AG10803 (cell line): ENCODE data around the gene NPFFR1.
A peak's percentile ranks its signal among the peaks of the same experiment; 100 is the strongest.
"Not testable (repeated sequence)": the region's sequence is repeated elsewhere in the genome, so short reads cannot be mapped to it uniquely, and the experiment has no call there.

ENCODE experiments used
- DNase-seq: peaks from one replicate; pipeline ENCODE4 v3.0.0; 2010; ENCODE audit warnings: low read depth
- H3K4me3 ChIP-seq: 2 replicates; pipeline ENCODE4 v1.5.1; 2011; ENCODE audit warnings: mild to moderate bottlenecking, low read length, control low read depth
- CTCF ChIP-seq: conservative IDR thresholded peaks from 2 replicates; pipeline ENCODE4 v1.5.1; 2011; ENCODE audit warnings: mild to moderate bottlenecking, low read length, control low read depth, inconsistent platforms

Gene NPFFR1

GRCh38 chr10:70227548-70228320 lies 56.1 kb downstream of the NPFFR1 start:
- TF ChIP-seq CTCF, result no peak
- DNase-seq, result no peak
- no peak overlapping the region for H3K4me3 ChIP-seq

DNA sequence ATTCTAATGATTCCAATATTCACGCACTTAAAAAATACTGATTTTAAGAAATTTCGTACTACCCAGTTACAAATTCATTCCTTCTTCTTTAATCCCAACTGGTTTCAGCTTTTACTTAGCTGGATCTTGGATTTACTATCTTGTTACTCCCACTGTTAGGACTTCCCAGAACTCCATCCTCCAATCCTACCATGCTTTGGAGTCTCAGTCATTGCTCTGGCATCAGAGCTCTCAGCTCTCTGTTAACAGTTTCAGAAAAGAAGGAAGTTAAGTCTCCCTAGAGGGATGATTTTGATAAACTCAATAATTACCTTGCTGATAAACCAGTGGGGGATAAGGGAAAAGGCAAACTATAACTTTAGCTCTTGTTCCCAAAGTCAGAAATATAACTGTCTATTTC lies 60.1 kb downstream of the NPFFR1 start:
- DNase-seq, result no peak
- H3K4me3 ChIP-seq, result no peak overlapping the region
- TF ChIP-seq CTCF, result no peak

- not testable (repeated sequence) for DNase-seq, H3K4me3 ChIP-seq
These were observed 60.9 kb downstream of the NPFFR1 start for GRCh38 chr10:70222811-70223447.

- no peak for DNase-seq
- H3K4me3 ChIP-seq, result no peak overlapping the region
- no peak for TF ChIP-seq CTCF
These were observed 61.4 kb downstream of the NPFFR1 start for GRCh38 chr10:70222340-70222794.

DNA sequence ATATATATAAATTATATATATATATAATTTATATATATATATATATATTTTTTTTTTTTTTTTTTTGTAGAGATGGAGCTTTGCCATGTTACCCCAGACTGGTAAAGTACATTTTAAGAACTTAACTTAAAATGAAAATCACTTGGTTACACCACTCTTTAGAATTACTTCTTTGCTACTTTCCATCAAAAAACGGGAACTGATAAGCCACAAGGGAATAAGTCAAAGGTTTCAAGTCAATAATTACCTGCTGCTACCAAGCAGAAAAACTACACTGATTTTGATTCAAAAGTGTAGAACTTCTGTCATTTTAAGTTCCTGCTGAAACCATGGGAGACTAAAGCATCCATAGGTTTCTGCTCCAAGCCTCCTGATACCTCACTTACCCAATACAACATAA lies 62.8 kb downstream of the NPFFR1 start:
- TF ChIP-seq CTCF, result no peak
- no peak overlapping the region for H3K4me3 ChIP-seq
- no peak for DNase-seq

GRCh38 chr10:70212879-70213278 lies 70.9 kb downstream of the NPFFR1 start:
- no peak overlapping the region for H3K4me3 ChIP-seq
- peak; percentile 40 for DNase-seq
- no peak for TF ChIP-seq CTCF

DNA sequence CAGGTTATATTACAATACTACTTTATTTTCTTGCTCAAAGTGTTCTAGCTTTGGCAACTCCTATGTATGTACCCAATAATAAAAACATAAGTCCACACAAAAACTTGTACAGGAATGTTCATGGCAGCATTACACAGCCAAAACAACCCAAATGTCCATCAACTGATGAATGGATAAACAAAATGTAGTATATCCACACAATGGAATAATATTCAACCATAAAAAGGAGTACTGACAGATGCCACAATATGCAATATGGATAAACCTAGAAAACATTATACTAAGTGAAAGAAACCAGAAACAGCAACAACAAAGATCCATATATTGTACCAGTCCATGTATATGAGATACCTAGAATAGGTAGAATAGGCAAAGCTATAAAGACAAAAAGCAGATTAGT lies 71.5 kb downstream of the NPFFR1 start:
- DNase-seq, result no peak
- no peak overlapping the region for H3K4me3 ChIP-seq
- TF ChIP-seq CTCF, result no peak
